ENCODE results near the gene C12orf75.

The C12orf75 gene

DNA sequence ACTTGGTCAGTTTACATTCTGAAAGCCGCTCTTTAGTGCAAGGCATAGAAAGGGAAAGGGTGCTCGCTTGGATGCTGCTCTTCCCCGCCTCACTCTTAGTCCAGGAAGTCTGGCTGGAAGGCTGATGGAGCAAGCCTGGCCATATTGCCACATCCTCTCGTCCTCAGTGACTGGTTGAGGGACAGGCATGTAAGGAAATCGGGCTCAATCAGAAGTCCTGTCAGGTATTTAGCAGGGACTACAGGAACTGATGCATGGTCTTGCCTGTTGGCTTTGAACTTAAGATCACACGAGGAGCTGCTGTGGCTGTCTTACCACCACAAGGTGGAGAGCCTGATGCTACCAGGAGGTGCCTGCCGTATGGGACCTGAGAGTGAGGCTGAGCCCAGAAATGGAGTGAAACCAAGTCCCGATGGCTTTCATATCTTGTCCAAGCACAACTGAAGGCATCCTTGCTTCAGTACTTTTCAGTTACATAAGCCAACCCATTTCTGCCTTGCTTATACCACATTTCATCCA lies 10.7 kb upstream of the C12orf75 start:
- POLR2A ChIA-PET = interaction anchor here (0.6 kb wide), 1 partner anchor 11 kb away, joined by 3 read pairs; the partner anchor contains the start of gene C12orf75
- no peak for DNase-seq (ENCODE audit: extremely low spot score)
- CTCF ChIA-PET = interaction anchor here (0.8 to 3.0 kb wide), 7 partner anchors 9 to 64 kb away, joined by 3 to 19 read pairs (median 4); no protein-coding TSS in a partner anchor

DNA sequence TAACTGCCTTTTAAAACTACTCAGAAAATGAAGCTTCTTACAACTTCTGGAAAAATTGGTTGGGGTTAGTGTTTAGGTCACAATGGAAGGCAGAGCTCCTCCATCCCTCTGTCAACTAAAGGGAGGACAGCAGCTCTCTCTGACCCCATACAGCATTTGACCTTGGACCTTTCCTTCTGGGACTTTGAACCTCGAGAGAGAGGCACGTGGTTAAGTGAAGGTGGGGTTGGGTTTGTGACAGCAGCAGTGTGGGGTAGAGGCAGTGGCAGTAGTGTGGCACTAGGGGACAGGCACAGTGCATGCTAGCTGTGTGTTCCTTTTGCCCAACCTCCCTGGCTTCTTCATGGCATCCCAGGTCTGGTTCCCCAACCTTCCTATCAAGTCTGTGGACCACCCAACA lies 9.4 kb upstream of the C12orf75 start:
- no peak for DNase-seq (ENCODE audit: extremely low spot score)
- CTCF ChIA-PET = interaction anchor here (0.5 to 3.0 kb wide), 12 partner anchors 9 to 62 kb away, joined by 3 to 19 read pairs (median 4); partner anchors contain the start of gene C12orf75
- TF ChIP-seq, protein P1, sequence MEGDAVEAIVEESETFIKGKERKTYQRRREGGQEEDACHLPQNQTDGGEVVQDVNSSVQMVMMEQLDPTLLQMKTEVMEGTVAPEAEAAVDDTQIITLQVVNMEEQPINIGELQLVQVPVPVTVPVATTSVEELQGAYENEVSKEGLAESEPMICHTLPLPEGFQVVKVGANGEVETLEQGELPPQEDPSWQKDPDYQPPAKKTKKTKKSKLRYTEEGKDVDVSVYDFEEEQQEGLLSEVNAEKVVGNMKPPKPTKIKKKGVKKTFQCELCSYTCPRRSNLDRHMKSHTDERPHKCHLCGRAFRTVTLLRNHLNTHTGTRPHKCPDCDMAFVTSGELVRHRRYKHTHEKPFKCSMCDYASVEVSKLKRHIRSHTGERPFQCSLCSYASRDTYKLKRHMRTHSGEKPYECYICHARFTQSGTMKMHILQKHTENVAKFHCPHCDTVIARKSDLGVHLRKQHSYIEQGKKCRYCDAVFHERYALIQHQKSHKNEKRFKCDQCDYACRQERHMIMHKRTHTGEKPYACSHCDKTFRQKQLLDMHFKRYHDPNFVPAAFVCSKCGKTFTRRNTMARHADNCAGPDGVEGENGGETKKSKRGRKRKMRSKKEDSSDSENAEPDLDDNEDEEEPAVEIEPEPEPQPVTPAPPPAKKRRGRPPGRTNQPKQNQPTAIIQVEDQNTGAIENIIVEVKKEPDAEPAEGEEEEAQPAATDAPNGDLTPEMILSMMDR (IDR thresholded peaks at IDR 0.05; ENCODE audit: control extremely low read depth, extremely low read depth, low read depth, missing control alignments) = peak; percentile 19
- POLR2A ChIA-PET = no interaction called here

More for the DNA sequence above, 10.7 kb upstream of the C12orf75 start:
- TF ChIP-seq, protein P1 (IDR thresholded peaks at IDR 0.05; ENCODE audit: control extremely low read depth, extremely low read depth, low read depth, missing control alignments) = no peak

DNA sequence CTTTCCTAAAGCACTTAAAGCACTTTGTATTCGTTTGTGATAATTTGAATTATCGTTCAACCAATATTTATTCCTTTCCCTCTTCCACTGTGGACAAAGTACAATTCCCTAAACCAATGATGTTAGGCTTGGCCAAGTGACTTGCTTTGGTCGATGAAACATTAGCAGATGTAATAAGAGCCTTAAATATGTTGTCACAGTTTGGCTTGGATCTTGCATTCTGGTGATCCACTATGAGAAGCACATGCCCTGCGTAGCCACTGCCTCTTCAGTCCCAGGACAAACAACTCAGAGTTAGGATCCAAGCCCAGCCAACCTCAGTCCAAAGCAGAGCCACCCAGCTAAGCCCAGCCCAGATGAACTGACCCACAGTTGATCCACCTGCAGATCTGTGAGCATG lies 8.4 kb upstream of the C12orf75 start:
- DNase-seq (ENCODE audit: extremely low spot score) = no peak
- ChIA-PET CTCF (interaction anchor here (1.2 to 3.0 kb wide), 3 partner anchors 8 to 62 kb away, joined by 4 to 19 read pairs (median 4); partner anchors contain the start of gene C12orf75), POLR2A (no interaction called here)
- TF ChIP-seq, protein P1 (IDR thresholded peaks at IDR 0.05; ENCODE audit: control extremely low read depth, extremely low read depth, low read depth, missing control alignments) = no peak

DNA sequence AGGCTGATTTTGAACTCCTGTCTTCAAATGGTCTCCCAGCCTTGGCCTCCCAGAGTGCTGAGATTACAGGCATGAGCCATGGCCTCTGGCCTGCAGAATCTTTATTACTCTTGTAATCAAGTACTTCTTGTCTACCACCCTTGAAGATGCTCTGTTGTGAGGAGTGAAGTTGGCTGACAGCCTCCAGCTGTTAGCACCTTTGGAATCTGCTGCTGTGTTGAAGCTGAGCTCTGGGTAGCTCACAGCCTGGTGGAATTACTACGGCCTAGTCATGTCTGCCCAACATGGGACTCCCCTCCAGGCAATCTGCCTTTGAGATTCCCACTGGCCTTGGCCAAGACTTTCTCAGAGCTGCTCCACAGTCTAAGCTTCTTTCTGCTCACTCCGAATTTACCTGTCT lies 5.8 kb upstream of the C12orf75 start:
- POLR2A ChIA-PET = no interaction called here

DNA sequence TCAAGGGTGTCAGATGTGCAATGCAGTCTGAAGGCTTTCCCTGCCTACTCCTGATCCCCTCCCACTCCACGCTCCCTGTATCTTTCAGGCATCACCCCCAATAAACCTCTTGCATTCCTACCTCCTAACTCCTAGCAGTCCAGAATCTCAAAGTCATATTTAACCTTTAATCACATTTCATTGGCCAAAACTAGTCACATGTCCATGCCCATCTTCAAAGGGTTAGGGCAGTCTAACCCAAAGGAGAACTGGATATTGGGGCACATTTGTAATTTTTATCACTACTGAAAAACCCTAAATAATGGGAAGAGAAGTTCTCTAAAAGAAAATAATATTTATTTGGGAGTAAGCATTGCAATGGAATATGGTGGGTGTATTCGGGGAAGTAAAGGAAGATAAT lies 5.4 kb upstream of the C12orf75 start:
- CTCF ChIA-PET = no interaction called here
- TF ChIP-seq, protein P1 (IDR thresholded peaks at IDR 0.05; ENCODE audit: control extremely low read depth, extremely low read depth, low read depth, missing control alignments) = no peak
- DNase-seq (ENCODE audit: extremely low spot score) = no peak
- POLR2A ChIA-PET = no interaction called here

More for the DNA sequence above, 5.8 kb upstream of the C12orf75 start:
- no peak for DNase-seq (ENCODE audit: extremely low spot score)
- TF ChIP-seq, protein P1 (IDR thresholded peaks at IDR 0.05; ENCODE audit: control extremely low read depth, extremely low read depth, low read depth, missing control alignments) = no peak
- CTCF ChIA-PET = no interaction called here

DNA sequence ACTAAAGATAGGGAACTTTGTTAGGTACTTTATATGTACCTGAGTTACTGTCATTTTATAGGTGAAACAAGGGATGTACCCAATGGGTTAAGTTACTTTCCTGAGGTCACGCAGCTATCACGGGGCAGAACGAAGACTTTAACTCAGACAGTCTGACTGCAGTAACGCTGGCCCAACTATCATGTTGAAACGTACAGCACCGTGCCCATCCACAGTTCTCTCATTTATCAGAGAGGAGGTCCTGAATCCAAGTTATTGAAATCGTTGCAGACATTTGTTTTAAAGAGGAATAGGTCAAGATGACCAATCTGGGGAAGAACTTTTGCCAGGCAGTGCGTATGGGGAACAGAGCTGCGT lies 587 bp upstream of the C12orf75 start:
- TF ChIP-seq, protein P1 (IDR thresholded peaks at IDR 0.05; ENCODE audit: control extremely low read depth, extremely low read depth, low read depth, missing control alignments) = no peak
- no peak for DNase-seq (ENCODE audit: extremely low spot score)
- ChIA-PET CTCF (interaction anchor here (1.1 to 1.5 kb wide), 3 partner anchors 9 to 29 kb away, joined by 3 to 4 read pairs (median 3); no protein-coding TSS in a partner anchor), POLR2A (no interaction called here)

All from GM10248 (cell line).